Thyroid gland (tissue), 4 donors: ENCODE data around the gene ATP13A2.

Experiments used
- POLR2A ChIP-seq, 2 donors: fragments of 450-650 bp; IDR thresholded peaks; one replicate each; pipeline ENCODE4 v1.6.1; 2017; ENCODE audit warnings: antibody characterized with exemption in 2 of 2, mild to moderate bottlenecking in 2 of 2, moderate library complexity in 1 of 2
- TF ChIP-seq, protein P1 (sequence below), 6 experiments: fragments of 200-600 bp in 3 of 6; fragments of 450-650 bp in 3 of 6; sonication (generic) in 3 of 6; IDR thresholded peaks; one replicate each; pipeline ENCODE4 v1.5.1; 2016 to 2019; ENCODE audit warnings: antibody characterized with exemption in 6 of 6, mild to moderate bottlenecking in 2 of 6, inconsistent platforms in 1 of 6, moderate library complexity in 1 of 6

DNA sequence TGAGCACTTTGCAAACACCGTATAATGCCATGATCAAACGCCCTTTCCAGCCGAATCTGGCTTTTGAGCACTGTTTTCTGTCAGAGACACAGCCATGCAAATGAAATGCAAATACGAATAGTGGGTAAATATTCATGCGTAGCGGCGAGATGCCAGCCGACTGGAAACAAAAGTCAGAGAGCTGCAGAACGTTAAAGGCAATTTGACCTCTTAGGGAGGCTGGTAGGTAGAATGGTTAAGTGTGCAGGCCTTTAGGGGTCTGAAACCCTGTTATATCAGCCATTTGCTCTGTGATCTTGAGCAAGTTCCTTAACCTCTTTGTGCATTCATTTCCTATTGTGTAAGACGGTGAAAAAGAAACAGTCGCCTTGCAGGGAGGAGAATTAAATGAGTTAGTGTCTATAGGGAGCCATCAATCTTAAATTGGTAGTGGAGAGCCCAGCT, 48.6 kb upstream of the ATP13A2 start:
- TF ChIP-seq, protein P1, sequence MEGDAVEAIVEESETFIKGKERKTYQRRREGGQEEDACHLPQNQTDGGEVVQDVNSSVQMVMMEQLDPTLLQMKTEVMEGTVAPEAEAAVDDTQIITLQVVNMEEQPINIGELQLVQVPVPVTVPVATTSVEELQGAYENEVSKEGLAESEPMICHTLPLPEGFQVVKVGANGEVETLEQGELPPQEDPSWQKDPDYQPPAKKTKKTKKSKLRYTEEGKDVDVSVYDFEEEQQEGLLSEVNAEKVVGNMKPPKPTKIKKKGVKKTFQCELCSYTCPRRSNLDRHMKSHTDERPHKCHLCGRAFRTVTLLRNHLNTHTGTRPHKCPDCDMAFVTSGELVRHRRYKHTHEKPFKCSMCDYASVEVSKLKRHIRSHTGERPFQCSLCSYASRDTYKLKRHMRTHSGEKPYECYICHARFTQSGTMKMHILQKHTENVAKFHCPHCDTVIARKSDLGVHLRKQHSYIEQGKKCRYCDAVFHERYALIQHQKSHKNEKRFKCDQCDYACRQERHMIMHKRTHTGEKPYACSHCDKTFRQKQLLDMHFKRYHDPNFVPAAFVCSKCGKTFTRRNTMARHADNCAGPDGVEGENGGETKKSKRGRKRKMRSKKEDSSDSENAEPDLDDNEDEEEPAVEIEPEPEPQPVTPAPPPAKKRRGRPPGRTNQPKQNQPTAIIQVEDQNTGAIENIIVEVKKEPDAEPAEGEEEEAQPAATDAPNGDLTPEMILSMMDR (IDR thresholded peaks at IDR 0.05): no peak
- TF ChIP-seq POLR2A (IDR thresholded peaks at IDR 0.05): no peak
